IMR-90 (cell line): ENCODE results near the gene TCF4. TPM values are rescaled to one million over a fixed set of nuclear protein-coding genes. Genes with fewer than 3 reads are reported as not detected.

Experiments
- ATAC-seq: fragments of 200-7000 bp; cut with Tn5 transposase; 2 replicates; pipeline ENCODE4 v1.9.1; 2020; ENCODE audit warnings: low read depth, mild to moderate bottlenecking, moderate library complexity
- BruUV-seq: library from RNA; stranded (reverse); fragments of 400-500 nt; replicated peaks from 2 replicates; lab custom pipeline; 2021; lab: Mats Ljungman, UMichigan
- CTCF ChIA-PET: fragments of 300-600 bp; formaldehyde crosslinking; extraction: SDS; loops from one replicate; lab custom pipeline; 2021; ENCODE audit warnings: antibody characterized with exemption; lab: Yijun Ruan, JAX
- POLR2A ChIA-PET: fragments of 300-600 bp; sonication (Branson Sonifier 250); formaldehyde crosslinking; loops from one replicate; lab custom pipeline; 2022; ENCODE audit warnings: antibody characterized with exemption; ENCODE audit not compliant: unreplicated experiment; lab: Charles Lee
- DNase-seq: peaks from one replicate; pipeline ENCODE4 v3.0.0; 2013
- H2AFZ ChIP-seq: replicated peaks from 2 replicates; pipeline ENCODE3; 2013; ENCODE audit warnings: low read length, mild to moderate bottlenecking; ENCODE audit not compliant: poor library complexity
- H2AK5ac ChIP-seq: 2 replicates; pipeline ENCODE4 v1.6.1; 2013; ENCODE audit warnings: low read depth, low read length, inconsistent platforms
- H2AK9ac ChIP-seq: replicated peaks from 2 replicates; pipeline ENCODE3; 2013; ENCODE audit warnings: mild to moderate bottlenecking, low read depth, low read length, moderate library complexity; ENCODE audit not compliant: poor library complexity
- H2BK120ac ChIP-seq: 2 replicates; pipeline ENCODE4 v1.6.1; 2013; ENCODE audit warnings: low read depth, low read length, inconsistent platforms
- H2BK15ac ChIP-seq: 3 replicates; pipeline ENCODE4 v1.6.1; 2013; ENCODE audit warnings: low read depth, low read length, inconsistent platforms
- H2BK20ac ChIP-seq: 2 replicates; pipeline ENCODE4 v1.6.1; 2013; ENCODE audit warnings: low read depth, mild to moderate bottlenecking, inconsistent platforms, low read length, moderate library complexity
- H2BK5ac ChIP-seq: 2 replicates; pipeline ENCODE4 v1.6.1; 2013; ENCODE audit warnings: mild to moderate bottlenecking, low read depth, low read length, inconsistent platforms; ENCODE audit not compliant: poor library complexity, severe bottlenecking
- H3K14ac ChIP-seq: replicated peaks from 2 replicates; pipeline ENCODE4 v1.6.1; 2013; ENCODE audit warnings: low read depth, low read length, inconsistent platforms
- H3K18ac ChIP-seq: 2 replicates; pipeline ENCODE4 v1.6.1; 2013; ENCODE audit warnings: low read depth, low read length, control low read depth
- H3K23ac ChIP-seq: 2 replicates; pipeline ENCODE4 v1.6.1; 2013; ENCODE audit warnings: low read depth, low read length, inconsistent platforms
- H3K27ac ChIP-seq: 2 replicates; pipeline ENCODE4 v1.5.1; 2013; ENCODE audit warnings: mild to moderate bottlenecking, control low read depth, low read length; ENCODE audit not compliant: insufficient read depth
- H3K27me3 ChIP-seq: 2 replicates; pipeline ENCODE4 v1.6.1; 2013; ENCODE audit warnings: low read length; ENCODE audit not compliant: control insufficient read depth, insufficient read depth
- H3K36me3 ChIP-seq: 2 replicates; pipeline ENCODE4 v1.6.1; 2013; ENCODE audit warnings: low read length, mixed read lengths; ENCODE audit not compliant: control insufficient read depth, insufficient read depth
- H3K4ac ChIP-seq: 2 replicates; pipeline ENCODE4 v1.6.1; 2013; ENCODE audit warnings: low read depth, low read length, inconsistent platforms
- H3K4me1 ChIP-seq: 2 replicates; pipeline ENCODE4 v1.6.1; 2013; ENCODE audit warnings: low read length, mixed read lengths; ENCODE audit not compliant: control insufficient read depth, insufficient read depth
- H3K4me2 ChIP-seq: 2 replicates; pipeline ENCODE4 v1.6.1; 2013; ENCODE audit warnings: low read depth, mild to moderate bottlenecking, control low read depth, low read length, moderate library complexity
- H3K4me3 ChIP-seq: 2 replicates; pipeline ENCODE4 v1.5.1; 2013; ENCODE audit warnings: low read depth, mild to moderate bottlenecking, control low read depth, low read length, moderate library complexity; ENCODE audit not compliant: insufficient read depth
- H3K56ac ChIP-seq: 2 replicates; pipeline ENCODE4 v1.6.1; 2013; ENCODE audit warnings: low read length, inconsistent platforms; ENCODE audit not compliant: insufficient read depth; ENCODE audit errors: extremely low read depth
- H3K79me1 ChIP-seq, 2 experiments: 2 replicates each; pipeline ENCODE4 v1.6.1; 2013; ENCODE audit warnings: low read length in 2 of 2, inconsistent platforms in 1 of 2, low read depth in 1 of 2
- H3K9ac ChIP-seq: 2 replicates; pipeline ENCODE4 v1.6.1; 2013; ENCODE audit warnings: low read depth, low read length, control low read depth
- H3K9me1 ChIP-seq: 2 replicates; pipeline ENCODE4 v1.6.1; 2013; ENCODE audit warnings: low read length, inconsistent platforms; ENCODE audit not compliant: insufficient read depth
- H3K9me3 ChIP-seq: 2 replicates; pipeline ENCODE4 v1.6.1; 2013; ENCODE audit warnings: low read length; ENCODE audit not compliant: control insufficient read depth, insufficient read depth
- H4K20me1 ChIP-seq: 2 replicates; pipeline ENCODE4 v1.6.1; 2013; ENCODE audit warnings: low read length, inconsistent platforms; ENCODE audit not compliant: insufficient read depth
- H4K5ac ChIP-seq: 2 replicates; pipeline ENCODE4 v1.6.1; 2013; ENCODE audit warnings: mild to moderate bottlenecking, low read depth, low read length, control low read depth
- H4K8ac ChIP-seq, 2 experiments: 2 replicates each; pipeline ENCODE4 v1.6.1; 2013; ENCODE audit warnings: low read depth in 2 of 2, low read length in 2 of 2, control low read depth in 1 of 2, inconsistent platforms in 1 of 2
- H4K91ac ChIP-seq: 2 replicates; pipeline ENCODE4 v1.6.1; 2013; ENCODE audit warnings: low read depth, low read length, inconsistent platforms; ENCODE audit not compliant: insufficient read depth
- RFX5 ChIP-seq: IDR thresholded peaks from 2 replicates; pipeline ENCODE4 v1.8.0; 2012; ENCODE audit warnings: low read depth, mild to moderate bottlenecking, low read length, moderate library complexity
- WGBS, 2 experiments: methylation state at CpG; one replicate each; pipeline versions ENCODE4 v1.1.5 to v1.1.7; 2013; ENCODE audit warnings: missing lambda C conversion rate in 2 of 2; ENCODE audit not compliant: insufficient read length in 1 of 2; ENCODE audit errors: extremely low coverage in 2 of 2; 5-methylcytosine and 5-hydroxymethylcytosine counted together
- dilution Hi-C: fragments of 300-500 bp; cut with HindIII; formaldehyde crosslinking; loops from one replicate; pipeline ENCODE4 v1.14.3; 2018; ENCODE audit warnings: low sequenced_read_pairs; ENCODE audit not compliant: unreplicated experiment
- in situ Hi-C: fragments of 300-500 bp; cut with MboI; formaldehyde crosslinking; loops from 3 replicates; pipeline ENCODE4 v1.14.3; 2019; ENCODE audit warnings: low sequenced_read_pairs, inconsistent platforms, mixed read lengths
- intact Hi-C: fragments of 100-400 bp; cut with micrococcal nuclease; formaldehyde crosslinking; loops from 2 replicates; pipeline ENCODE4 v1.10.0; 2022
- polyA plus RNA-seq, 3 experiments: library from polyadenylated mRNA; depleted of rRNA; stranded (reverse); fragments of >200 nt; gene quantifications; 2 replicates each; pipeline ENCODE4 v1.2.3, GENCODE V29; 2012; ENCODE audit warnings: low replicate concordance in 1 of 3
- total RNA-seq: library from RNA; depleted of rRNA; stranded (reverse); fragments of >200 nt; gene quantifications from 2 replicates; pipeline ENCODE4 v1.2.3, GENCODE V29; 2012

The TCF4 gene
- total and polyA plus RNA-seq, 2 of the 4 experiments (the other 2 are of a cell fraction), result 30.0 to 87.1 TPM

GRCh38 chr18:55296115-55296514 lies 291.9 kb downstream of the TCF4 start:
- no CpG with 5 or more reads among the region's 2 CpGs for WGBS, 2 experiments
- no TSS peak for BruUV-seq
- Histone ChIP-seq H2BK120ac (no peak overlapping the region), H2AK5ac (no peak overlapping the region), H3K27me3 (no peaks in the 10 kb centered on the region), H2BK15ac (no peak overlapping the region), H3K9me1 (peaks cover 4% of the 10 kb centered on the region; the same call in 1 of the 2 replicates), H3K4ac (no peak overlapping the region), H4K5ac (no peak overlapping the region), H4K91ac (no peak overlapping the region), H3K56ac (no peak overlapping the region), H3K18ac (no peak overlapping the region), H4K20me1 (peaks cover 4% of the 10 kb centered on the region; the same call in 1 of the 2 replicates), H3K4me3 (no peak overlapping the region), H3K27ac (no peak overlapping the region), H4K8ac (no peak overlapping the region), H2BK5ac (no peak overlapping the region), H3K14ac (no peak overlapping the region), H2AFZ (no peak overlapping the region), H3K79me1 (peaks cover 33 to 58% of the 10 kb centered on the region in 2 experiments), H3K9ac (no peak overlapping the region), H3K4me2 (no peak overlapping the region), H3K9me3 (no peaks in the 10 kb centered on the region), H2BK20ac (no peak overlapping the region), H2AK9ac (no peak overlapping the region), H3K23ac (no peak overlapping the region), H3K36me3 (peaks cover 1% of the 10 kb centered on the region; the same call in 1 of the 2 replicates), H3K4me1 (peaks cover 5% of the 10 kb centered on the region; the same call in 1 of the 2 replicates)
- in situ Hi-C loops, result no loop called here
- ChIA-PET CTCF (interaction anchor here (0.7 to 1.2 kb wide), 2 partner anchors 23 to 307 kb away, joined by 3 read pairs; no protein-coding TSS in a partner anchor), POLR2A (no interaction called here)
- TF ChIP-seq RFX5, result no peak
- no peak for ATAC-seq
- intact Hi-C loops, result no loop called here
- dilution Hi-C loops, result no loop called here
- DNase-seq, result no peak
